Keratinocyte (primary cell): ENCODE measurements around the gene PKNOX2. TPM values are rescaled to one million over a fixed set of nuclear protein-coding genes. Genes with fewer than 3 reads are reported as not detected.

Source experiments
- DNase-seq: peaks from one replicate; pipeline ENCODE4 v3.0.0-alpha.2; 2011; ENCODE audit warnings: low read depth, missing footprints, low spot score
- FAIRE-seq: peaks from 2 replicates; lab custom pipeline; 2011; peaks lifted over from hg19 to GRCh38; lab: Jason Lieb, UNC
- H2AFZ ChIP-seq: 2 replicates; pipeline ENCODE4 v1.6.0; 2012; ENCODE audit warnings: low read length, control low read depth, inconsistent platforms; ENCODE audit not compliant: control insufficient read depth
- H3K27ac ChIP-seq: 2 replicates; pipeline ENCODE4 v1.5.1; 2011; ENCODE audit warnings: low read length; ENCODE audit not compliant: control insufficient read depth, insufficient read depth
- H3K27me3 ChIP-seq: 3 replicates; pipeline ENCODE4 v1.6.0; 2011; ENCODE audit warnings: low read length; ENCODE audit not compliant: control insufficient read depth, insufficient read depth; ENCODE audit errors: extremely low read depth
- H3K36me3 ChIP-seq, 2 experiments: 2 replicates in 1 of 2; 3 replicates in 1 of 2; pipeline ENCODE4 v1.5.1; 2011; ENCODE audit warnings: low read length in 2 of 2, mild to moderate bottlenecking in 1 of 2; ENCODE audit not compliant: control insufficient read depth in 2 of 2, insufficient read depth in 2 of 2; ENCODE audit errors: extremely low read depth in 1 of 2
- H3K4me1 ChIP-seq: 3 replicates; pipeline ENCODE4 v1.5.1; 2011; ENCODE audit warnings: low read length; ENCODE audit not compliant: control insufficient read depth, insufficient read depth; ENCODE audit errors: extremely low read depth
- H3K4me2 ChIP-seq: 3 replicates; pipeline ENCODE4 v1.6.0; 2011; ENCODE audit warnings: low read depth, low read length; ENCODE audit not compliant: control insufficient read depth, insufficient read depth; ENCODE audit errors: extremely low read depth
- H3K4me3 ChIP-seq, 3 experiments: fragments of 200-600 bp in 1 of 3; sonication (generic) in 1 of 3; 2 replicates in 2 of 3; 3 replicates in 1 of 3; pipeline ENCODE4 v1.5.1; 2011 to 2016; ENCODE audit warnings: low read length in 3 of 3, mild to moderate bottlenecking in 3 of 3, control low read depth in 2 of 3, inconsistent platforms in 1 of 3, low read depth in 1 of 3, mixed read lengths in 1 of 3, mixed run types in 1 of 3, moderate library complexity in 1 of 3; ENCODE audit not compliant: control insufficient read depth in 2 of 3, insufficient read depth in 2 of 3; ENCODE audit errors: extremely low read depth in 1 of 3
- H3K79me2 ChIP-seq: 2 replicates; pipeline ENCODE4 v1.6.0; 2012; ENCODE audit warnings: low read length; ENCODE audit not compliant: control insufficient read depth, insufficient read depth
- H3K9ac ChIP-seq: 3 replicates; pipeline ENCODE4 v1.6.0; 2011; ENCODE audit warnings: low read length; ENCODE audit not compliant: control insufficient read depth, insufficient read depth; ENCODE audit errors: extremely low read depth
- H3K9me1 ChIP-seq: 3 replicates; pipeline ENCODE4 v1.6.0; 2011; ENCODE audit warnings: low read length; ENCODE audit not compliant: control insufficient read depth, insufficient read depth; ENCODE audit errors: extremely low read depth
- H3K9me3 ChIP-seq: 2 replicates; pipeline ENCODE4 v1.5.1; 2012; ENCODE audit warnings: low read depth, low read length; ENCODE audit not compliant: control insufficient read depth
- H4K20me1 ChIP-seq: 3 replicates; pipeline ENCODE4 v1.6.0; 2011; ENCODE audit warnings: low read length; ENCODE audit not compliant: control insufficient read depth, insufficient read depth; ENCODE audit errors: extremely low read depth
- EZH2 ChIP-seq: IDR thresholded peaks from one replicate; pipeline ENCODE4 v1.6.1; 2012; ENCODE audit warnings: inconsistent platforms, mild to moderate bottlenecking, low read length, moderate library complexity
- dilution Hi-C: fragments of 300-500 bp; cut with MboI; formaldehyde crosslinking; loops from one replicate; pipeline ENCODE4 v1.7.0; 2020; ENCODE audit warnings: low sequenced_read_pairs; ENCODE audit not compliant: extremely low pct_ligation_motif_present
- polyA plus RNA-seq, 5 experiments: library from polyadenylated mRNA; depleted of rRNA in 3 of 5; stranded (reverse) in 3 of 5; stranded (forward) in 1 of 5; unstranded in 1 of 5; fragments of >200 nt; gene quantifications; 1 replicate in 1 of 5; 2 replicates in 3 of 5; 3 replicates in 1 of 5; pipeline versions ENCODE4 v1.2.1 to v1.2.3, GENCODE V29; 2011 to 2012; ENCODE audit warnings: missing spikeins in 2 of 5, low read depth in 1 of 5, low replicate concordance in 1 of 5
- TF ChIP-seq, protein P1 (sequence below), 3 experiments: IDR thresholded peaks in 1 of 3; conservative IDR thresholded peaks in 1 of 3; optimal IDR thresholded peaks in 1 of 3; 2 replicates in 2 of 3; 3 replicates in 1 of 3; pipeline versions ENCODE3 to v1.5.1; 2011; ENCODE audit warnings: low read length in 3 of 3, mild to moderate bottlenecking in 3 of 3, moderate library complexity in 2 of 3, control low read depth in 1 of 3, inconsistent platforms in 1 of 3; ENCODE audit not compliant: insufficient read depth in 2 of 3; ENCODE audit errors: extremely low read depth in 1 of 3

PKNOX2 gene
- polyA plus RNA-seq, 1 donor (not counting 4 experiments of a cell fraction or from before 2014, with no cell fraction given), result 0.05 TPM

DNA sequence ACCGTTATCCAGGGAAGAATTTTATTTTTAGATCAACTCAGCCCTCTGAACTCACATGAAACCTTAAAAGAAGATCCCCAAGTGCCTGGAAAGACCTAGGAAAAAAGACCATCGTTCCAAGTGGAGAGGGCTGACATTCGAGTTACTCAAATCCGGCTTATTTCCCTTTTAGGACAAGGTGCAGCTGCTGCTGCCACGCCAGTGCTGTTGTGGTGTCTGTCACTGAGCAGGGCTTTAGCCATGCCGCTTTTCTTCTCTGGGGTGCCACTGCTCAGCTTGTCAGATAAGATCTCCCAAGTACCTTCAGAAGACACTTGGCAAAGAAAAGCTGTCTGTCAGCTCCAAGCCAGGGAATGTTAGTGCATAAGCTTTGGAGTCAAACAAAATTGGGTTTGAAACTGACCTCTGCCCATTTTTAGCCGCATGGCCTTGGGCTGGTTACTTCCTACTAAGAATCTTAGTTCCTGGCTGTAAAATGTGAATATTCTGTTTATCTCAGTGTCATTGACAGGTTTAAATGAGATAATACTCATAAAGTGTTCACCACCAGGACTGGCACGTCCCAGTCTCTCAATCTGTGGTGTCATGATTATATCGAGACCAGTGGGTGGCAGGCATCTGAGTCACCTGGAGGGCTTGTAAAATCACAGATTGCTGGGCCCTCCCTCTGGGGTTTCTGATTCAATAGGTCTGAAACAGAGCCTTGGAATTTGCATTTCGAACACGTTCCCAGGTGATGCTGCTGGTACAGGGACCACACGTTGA, 117.5 kb downstream of the PKNOX2 start:
- FAIRE-seq (no peak), DNase-seq (no peak)
- H2AFZ ChIP-seq, result no peak overlapping the region
- no peak overlapping the region for H3K27ac ChIP-seq
- TF ChIP-seq, protein P1, sequence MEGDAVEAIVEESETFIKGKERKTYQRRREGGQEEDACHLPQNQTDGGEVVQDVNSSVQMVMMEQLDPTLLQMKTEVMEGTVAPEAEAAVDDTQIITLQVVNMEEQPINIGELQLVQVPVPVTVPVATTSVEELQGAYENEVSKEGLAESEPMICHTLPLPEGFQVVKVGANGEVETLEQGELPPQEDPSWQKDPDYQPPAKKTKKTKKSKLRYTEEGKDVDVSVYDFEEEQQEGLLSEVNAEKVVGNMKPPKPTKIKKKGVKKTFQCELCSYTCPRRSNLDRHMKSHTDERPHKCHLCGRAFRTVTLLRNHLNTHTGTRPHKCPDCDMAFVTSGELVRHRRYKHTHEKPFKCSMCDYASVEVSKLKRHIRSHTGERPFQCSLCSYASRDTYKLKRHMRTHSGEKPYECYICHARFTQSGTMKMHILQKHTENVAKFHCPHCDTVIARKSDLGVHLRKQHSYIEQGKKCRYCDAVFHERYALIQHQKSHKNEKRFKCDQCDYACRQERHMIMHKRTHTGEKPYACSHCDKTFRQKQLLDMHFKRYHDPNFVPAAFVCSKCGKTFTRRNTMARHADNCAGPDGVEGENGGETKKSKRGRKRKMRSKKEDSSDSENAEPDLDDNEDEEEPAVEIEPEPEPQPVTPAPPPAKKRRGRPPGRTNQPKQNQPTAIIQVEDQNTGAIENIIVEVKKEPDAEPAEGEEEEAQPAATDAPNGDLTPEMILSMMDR (optimal IDR thresholded peaks at IDR 0.05 in 1 of 3, IDR thresholded peaks at IDR 0.05 in 1 of 3, conservative IDR thresholded peaks at IDR 0.05 in 1 of 3; ENCODE audit: extremely low read depth in 1 of 3, insufficient read depth in 2 of 3, low read length in 3 of 3), result no peak
- no peak for TF ChIP-seq EZH2
- H3K4me3 ChIP-seq, result no peak overlapping the region
- H3K79me2 ChIP-seq, result no peaks in the 10 kb centered on the region
- H3K4me2 ChIP-seq, result no peak overlapping the region
- H3K9me3 ChIP-seq, result no peaks in the 10 kb centered on the region
- H3K9me1 ChIP-seq, result no peaks in the 10 kb centered on the region
- no peaks in the 10 kb centered on the region for H3K36me3 ChIP-seq
- peaks cover 4% of the 10 kb centered on the region for H3K27me3 ChIP-seq
- dilution Hi-C loops, result no loop called here
- H4K20me1 ChIP-seq, result no peaks in the 10 kb centered on the region
- H3K4me1 ChIP-seq, result no peaks in the 10 kb centered on the region
- no peak overlapping the region for H3K9ac ChIP-seq

DNA sequence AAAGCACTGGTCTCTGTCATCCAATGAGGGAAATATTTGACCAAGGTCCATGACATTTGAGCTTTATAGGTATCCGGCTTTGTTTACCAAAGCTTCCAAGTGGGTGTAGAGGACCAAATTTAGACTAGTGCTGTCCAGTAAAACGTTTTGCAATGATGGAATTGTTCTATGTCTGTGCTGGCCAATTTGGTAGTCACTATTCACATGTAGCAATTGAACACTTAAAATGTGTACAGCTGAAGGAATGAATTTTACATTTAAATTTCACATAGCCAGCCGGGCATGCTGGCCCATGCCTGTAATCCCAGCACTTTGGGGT, 118.0 kb downstream of the PKNOX2 start:
- Histone ChIP-seq H3K9me3 (no peaks in the 10 kb centered on the region), H3K4me2 (no peak overlapping the region), H3K27ac (no peak overlapping the region), H3K27me3 (peaks cover 4% of the 10 kb centered on the region), H3K9ac (no peak overlapping the region), H3K36me3 (no peaks in the 10 kb centered on the region), H3K4me1 (no peaks in the 10 kb centered on the region), H3K79me2 (no peaks in the 10 kb centered on the region), H3K9me1 (no peaks in the 10 kb centered on the region), H2AFZ (no peak overlapping the region), H4K20me1 (no peaks in the 10 kb centered on the region), H3K4me3 (no peak overlapping the region)
- DNase-seq (no peak), FAIRE-seq (no peak)
- TF ChIP-seq, protein P1 (optimal IDR thresholded peaks at IDR 0.05 in 1 of 3, IDR thresholded peaks at IDR 0.05 in 1 of 3, conservative IDR thresholded peaks at IDR 0.05 in 1 of 3; ENCODE audit: extremely low read depth in 1 of 3, insufficient read depth in 2 of 3, low read length in 3 of 3), result no peak
- TF ChIP-seq EZH2, result no peak
- dilution Hi-C loops, result no loop called here
